ENCODE results near the gene CPSF7.
"Not testable (repeated sequence)": the region's sequence is repeated elsewhere in the genome, so short reads cannot be mapped to it uniquely, and the experiment has no call there.

Gene CPSF7

DNA sequence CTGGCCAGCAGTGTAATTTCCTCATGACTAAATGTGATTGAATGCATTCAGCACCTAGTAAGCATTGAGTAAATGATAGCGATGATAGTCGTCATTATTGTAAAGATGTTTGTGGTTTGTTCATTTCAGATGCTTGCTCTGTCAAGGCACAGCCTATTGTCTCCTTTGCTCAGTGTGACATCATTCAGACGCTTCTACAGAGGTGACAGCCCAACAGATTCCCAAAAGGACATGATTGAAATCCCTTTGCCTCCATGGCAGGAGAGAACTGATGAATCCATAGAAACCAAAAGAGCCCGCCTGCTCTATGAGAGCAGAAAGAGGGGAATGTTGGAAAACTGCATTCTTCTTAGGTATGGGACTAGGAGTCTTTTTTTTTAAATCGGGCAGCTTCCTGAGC lies 7.7 kb upstream of the CPSF7 start:
- no peak for DNase-seq (ENCODE audit: low read depth)

DNA sequence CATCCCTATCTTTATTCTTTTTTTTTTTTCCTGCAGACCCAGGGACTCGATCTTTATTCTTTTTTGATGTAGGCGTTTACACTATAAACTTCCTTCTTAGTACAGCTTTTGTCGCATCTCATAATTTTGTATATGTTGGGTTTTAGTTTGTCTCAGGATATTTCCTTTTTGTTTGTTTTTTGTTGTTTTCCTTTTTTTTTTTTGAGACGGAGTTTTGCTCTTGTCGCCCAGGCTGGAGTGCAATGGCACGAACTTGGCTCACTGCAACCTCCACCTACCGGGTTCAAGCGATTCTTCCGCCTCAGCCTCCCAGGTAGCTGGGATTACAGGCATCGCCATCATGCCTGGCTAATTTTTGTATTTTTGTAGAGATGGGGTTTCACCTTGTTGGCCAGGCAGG lies 1.1 kb upstream of the CPSF7 start:
- not testable (repeated sequence) for DNase-seq (ENCODE audit: low read depth)

- no peak for DNase-seq (ENCODE audit: low read depth)
Measured at GRCh38 chr11:61429346-61429690, 457 bp downstream of the CPSF7 start.

GRCh38 chr11:61425367-61426131 lies 4.2 kb downstream of the CPSF7 start:
- no peak for DNase-seq (ENCODE audit: low read depth)

- no peak for DNase-seq (ENCODE audit: low read depth)
Measured at GRCh38 chr11:61422226-61422625, 7.5 kb downstream of the CPSF7 start.

- DNase-seq (ENCODE audit: low read depth) = no peak
Measured at GRCh38 chr11:61418136-61418535, 11.6 kb downstream of the CPSF7 start.

GRCh38 chr11:61417670-61418069 lies 12.1 kb downstream of the CPSF7 start:
- no peak for DNase-seq (ENCODE audit: low read depth)

GRCh38 chr11:61416941-61417340 lies 12.8 kb downstream of the CPSF7 start:
- DNase-seq (ENCODE audit: low read depth) = no peak

DNA sequence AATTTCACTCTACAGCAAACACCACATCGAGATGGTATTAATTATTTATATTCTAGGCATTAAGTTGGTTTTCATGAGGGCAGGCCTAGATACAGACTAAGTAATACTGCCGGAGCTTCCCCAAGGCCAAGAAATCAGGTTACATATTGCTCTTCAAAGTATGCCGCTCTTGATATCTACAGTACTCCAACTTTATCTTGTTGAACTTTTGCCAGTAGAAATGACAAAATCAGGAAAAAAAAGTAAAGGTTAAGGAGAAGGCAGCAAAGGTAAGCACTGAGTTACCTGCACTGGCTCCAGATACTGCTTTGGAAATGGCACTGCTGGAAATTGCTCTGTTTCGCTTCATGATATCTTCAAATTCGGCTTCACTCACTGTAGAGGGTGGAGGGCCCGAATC lies 14.4 kb downstream of the CPSF7 start:
- no peak for DNase-seq (ENCODE audit: low read depth)

GRCh38 chr11:61414547-61414946 lies 15.2 kb downstream of the CPSF7 start:
- no peak for DNase-seq (ENCODE audit: low read depth)

- no peak for DNase-seq (ENCODE audit: low read depth)
Measured at GRCh38 chr11:61413496-61413895, 16.3 kb downstream of the CPSF7 start.

DNA sequence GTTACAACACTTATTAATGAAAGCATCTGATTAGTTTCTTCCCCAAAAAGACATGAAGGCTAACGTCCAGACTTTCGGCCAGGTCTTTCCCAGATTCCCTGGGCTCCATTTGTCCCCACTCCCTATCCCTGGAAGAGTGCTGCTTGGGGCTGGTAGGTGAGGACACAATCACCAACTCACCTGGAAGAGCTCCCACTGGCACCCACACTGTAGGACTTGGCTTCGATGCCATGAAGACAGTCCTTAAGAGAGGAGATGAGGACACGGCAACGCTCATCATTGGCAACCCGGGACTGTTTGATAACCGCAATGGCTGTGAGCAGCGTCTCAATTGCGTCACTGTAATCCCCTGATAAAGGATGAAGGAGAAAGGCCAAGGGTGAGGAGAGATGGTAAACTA lies 18.2 kb downstream of the CPSF7 start:
- DNase-seq (ENCODE audit: low read depth) = no peak

DNA sequence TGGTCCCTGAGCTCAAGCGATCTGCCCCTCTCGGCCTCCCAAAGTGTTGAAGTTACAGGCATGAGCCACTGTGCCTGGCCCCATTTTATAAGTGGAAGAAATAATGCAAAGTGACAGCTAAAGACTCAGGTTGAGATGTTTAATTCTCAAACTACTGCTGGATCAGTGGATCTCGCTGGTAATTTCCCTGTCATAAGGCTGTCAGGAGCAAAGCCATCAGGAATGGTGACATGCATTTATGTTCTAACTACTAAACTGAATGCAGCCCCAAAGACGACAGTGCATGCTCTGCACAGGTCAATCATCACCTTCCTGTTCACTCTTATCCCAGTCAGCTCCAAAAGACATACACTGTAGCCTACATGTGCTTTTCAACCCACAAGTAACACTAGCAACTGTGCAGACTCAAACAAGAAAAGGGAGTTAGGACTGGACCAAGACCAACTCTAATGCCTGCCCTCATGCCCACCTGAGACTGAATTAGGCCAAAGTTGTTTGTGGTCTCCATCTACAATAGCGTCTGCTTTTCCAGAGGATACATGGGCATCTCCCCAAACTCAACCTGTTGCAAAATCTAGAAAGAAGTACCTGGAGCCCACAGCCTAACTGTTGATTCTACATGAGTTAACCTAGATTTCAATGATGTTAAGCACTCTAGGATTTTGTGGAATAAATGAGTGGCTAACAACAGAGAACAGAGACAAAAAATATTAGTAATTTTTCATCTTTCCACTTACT lies 22.6 kb downstream of the CPSF7 start:
- no peak for DNase-seq (ENCODE audit: low read depth)

DNA sequence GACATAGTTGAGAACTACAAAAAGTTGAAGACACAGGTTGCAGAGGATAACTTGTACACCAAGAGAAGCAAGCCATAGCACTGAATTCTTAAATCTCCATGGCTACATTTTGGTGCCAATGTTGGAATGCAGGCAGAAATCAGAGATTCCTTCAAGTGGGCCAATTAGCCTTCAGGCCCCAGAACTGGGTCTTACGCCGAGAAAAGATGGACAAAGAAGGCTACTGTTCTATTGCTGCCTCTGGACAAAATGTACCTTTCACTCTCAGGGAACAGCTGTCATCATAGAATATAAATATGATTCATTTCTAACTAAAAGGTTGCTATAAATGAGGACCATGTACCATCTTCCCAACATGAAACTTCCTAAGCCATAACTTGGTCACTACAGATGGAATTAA lies 23.7 kb downstream of the CPSF7 start:
- DNase-seq (ENCODE audit: low read depth) = no peak

GRCh38 chr11:61404641-61405040 lies 25.1 kb downstream of the CPSF7 start:
- no peak for DNase-seq (ENCODE audit: low read depth)

GRCh38 chr11:61404103-61404502 lies 25.7 kb downstream of the CPSF7 start:
- no peak for DNase-seq (ENCODE audit: low read depth)

GRCh38 chr11:61403658-61404057 lies 26.1 kb downstream of the CPSF7 start:
- DNase-seq (ENCODE audit: low read depth) = no peak

- no peak for DNase-seq (ENCODE audit: low read depth)
Measured at GRCh38 chr11:61401573-61401972, 28.2 kb downstream of the CPSF7 start.

- no peak for DNase-seq (ENCODE audit: low read depth)
Measured at GRCh38 chr11:61401173-61401572, 28.6 kb downstream of the CPSF7 start.

- no peak for DNase-seq (ENCODE audit: low read depth)
Measured at GRCh38 chr11:61392981-61393595, 36.7 kb downstream of the CPSF7 start.

- DNase-seq (ENCODE audit: low read depth) = no peak
Measured at GRCh38 chr11:61390161-61390560, 39.6 kb downstream of the CPSF7 start.

GRCh38 chr11:61384271-61385242 lies 45.2 kb downstream of the CPSF7 start:
- no peak for DNase-seq (ENCODE audit: low read depth)

Measured in non-pigmented ciliary epithelial cell (primary cell).